Stimulated activated CD4-positive, alpha-beta T cell treated with anti-CD3 and anti-CD28 coated beads, Interleukin-4, amount 100 ng/mL, for 24 hours (primary cell): Measurements from ENCODE around the gene PLEKHN1.
"Not testable (repeated sequence)": the region's sequence is repeated elsewhere in the genome, so short reads cannot be mapped to it uniquely, and the experiment has no call there.

ENCODE experiments used
- DNase-seq: peaks from one replicate; pipeline ENCODE4 v3.0.0-alpha.2; 2020

The PLEKHN1 gene

GRCh38 chr1:1014799-1015681 is 48.8 kb downstream of the PLEKHN1 start:
- no peak for DNase-seq

- not testable (repeated sequence) for DNase-seq
Observed at GRCh38 chr1:1017397-1018320, 51.4 kb downstream of the PLEKHN1 start.

- DNase-seq, result not testable (repeated sequence)
Observed at GRCh38 chr1:1018321-1018685, 52.0 kb downstream of the PLEKHN1 start.

- DNase-seq, result peak; percentile 79
Observed at GRCh38 chr1:1019122-1019999, 53.1 kb downstream of the PLEKHN1 start.

GRCh38 chr1:1020000-1020404 is 53.7 kb downstream of the PLEKHN1 start, which contains the start of gene AGRN:
Gene AGRN (plus strand): TSS chr1:1020120. CDS start chr1:1020173, 53 bp downstream.
- DNase-seq, result no peak

- DNase-seq, result no peak
Observed at GRCh38 chr1:1020415-1021009, 54.2 kb downstream of the PLEKHN1 start.

- DNase-seq, result no peak
Observed at GRCh38 chr1:1021010-1021919, 55.0 kb downstream of the PLEKHN1 start.

- DNase-seq, result no peak
Observed at GRCh38 chr1:1021920-1022259, 55.6 kb downstream of the PLEKHN1 start.

- DNase-seq, result no peak
Observed at GRCh38 chr1:1022302-1023009, 56.2 kb downstream of the PLEKHN1 start.

- DNase-seq, result no peak
Observed at GRCh38 chr1:1023700-1024099, 57.4 kb downstream of the PLEKHN1 start.

GRCh38 chr1:1024149-1024770 is 58.0 kb downstream of the PLEKHN1 start:
- DNase-seq, result no peak

GRCh38 chr1:1024771-1025699 is 58.8 kb downstream of the PLEKHN1 start:
- DNase-seq, result no peak
